Fibroblast of lung (primary cell): ENCODE data around the gene CCDC85A. TPM values are rescaled to one million over a fixed set of nuclear protein-coding genes. Genes with fewer than 3 reads are reported as not detected.
A peak's percentile ranks its signal among the peaks of the same experiment; 100 is the strongest.

Source experiments
- DNase-seq, 2 donors: peaks; one replicate each; pipeline versions ENCODE4 v3.0.0 to v3.0.0-alpha.2; 2010; ENCODE audit warnings: low read depth in 2 of 2
- H2AFZ ChIP-seq: 2 replicates; pipeline ENCODE4 v1.5.1; 2012; ENCODE audit warnings: low read length, control low read depth, inconsistent platforms
- H3K27ac ChIP-seq: 2 replicates; pipeline ENCODE4 v1.5.1; 2011; ENCODE audit warnings: low read length, control low read depth; ENCODE audit not compliant: insufficient read depth
- H3K27me3 ChIP-seq: 2 replicates; pipeline ENCODE4 v1.5.1; 2011; ENCODE audit warnings: mild to moderate bottlenecking, low read length; ENCODE audit not compliant: control insufficient read depth, insufficient read depth
- H3K36me3 ChIP-seq: 2 replicates; pipeline ENCODE4 v1.5.1; 2011; ENCODE audit warnings: low read length; ENCODE audit not compliant: control insufficient read depth, insufficient read depth
- H3K4me1 ChIP-seq: 2 replicates; pipeline ENCODE4 v1.5.1; 2011; ENCODE audit warnings: low read length; ENCODE audit not compliant: control insufficient read depth, insufficient read depth; ENCODE audit errors: extremely low read depth
- H3K4me2 ChIP-seq: 2 replicates; pipeline ENCODE4 v1.5.1; 2011; ENCODE audit warnings: low read length, control low read depth; ENCODE audit not compliant: insufficient read depth; ENCODE audit errors: extremely low read depth
- H3K4me3 ChIP-seq, 4 experiments: fragments of 200-600 bp in 1 of 4; sonication (generic) in 1 of 4; replicated peaks in 1 of 4; 2 replicates each; pipeline ENCODE4 v1.5.1; 2011 to 2016; ENCODE audit warnings: low read length in 4 of 4, low read depth in 3 of 4, mild to moderate bottlenecking in 3 of 4, control low read depth in 2 of 4, inconsistent platforms in 1 of 4, mixed read lengths in 1 of 4; ENCODE audit not compliant: insufficient read depth in 1 of 4; ENCODE audit errors: control extremely low read depth in 1 of 4
- H3K79me2 ChIP-seq: 2 replicates; pipeline ENCODE4 v1.5.1; 2012; ENCODE audit warnings: mild to moderate bottlenecking, low read length, inconsistent platforms; ENCODE audit not compliant: control insufficient read depth, insufficient read depth
- H3K9ac ChIP-seq: 2 replicates; pipeline ENCODE4 v1.5.1; 2011; ENCODE audit warnings: mild to moderate bottlenecking, low read length, control low read depth; ENCODE audit not compliant: insufficient read depth
- H3K9me3 ChIP-seq: 2 replicates; pipeline ENCODE4 v1.5.1; 2012; ENCODE audit warnings: low read depth, low read length; ENCODE audit not compliant: control insufficient read depth, insufficient read depth
- H4K20me1 ChIP-seq: 2 replicates; pipeline ENCODE4 v1.5.1; 2011; ENCODE audit warnings: low read length; ENCODE audit not compliant: control insufficient read depth, insufficient read depth; ENCODE audit errors: extremely low read depth
- CTCF ChIP-seq, 2 donors: IDR thresholded peaks in 1 of 2; conservative IDR thresholded peaks in 1 of 2; 1 replicate in 1 of 2; 2 replicates in 1 of 2; pipeline ENCODE4 v1.5.1; 2011 to 2012; ENCODE audit warnings: low read length in 2 of 2, control low read depth in 1 of 2, inconsistent platforms in 1 of 2, low read depth in 1 of 2, mild to moderate bottlenecking in 1 of 2
- EZH2 ChIP-seq: IDR thresholded peaks from 2 replicates; pipeline ENCODE4 v1.5.1; 2012; ENCODE audit warnings: low read length, control low read depth, mild to moderate bottlenecking; ENCODE audit errors: missing control alignments
- polyA plus RNA-seq, 2 donors: library from polyadenylated mRNA; depleted of rRNA in 1 of 2; stranded (reverse) in 1 of 2; unstranded in 1 of 2; fragments of >200 nt; gene quantifications; 2 replicates each; pipeline ENCODE4 v1.2.1, GENCODE V29; 2011 to 2012; ENCODE audit warnings: missing spikeins in 1 of 2
- total RNA-seq: library from RNA; depleted of rRNA; stranded (reverse); fragments of >200 nt; gene quantifications from 2 replicates; pipeline ENCODE4 v1.2.1, GENCODE V29; 2014

The CCDC85A gene
- total and polyA plus RNA-seq, 2 donors (not counting 1 experiment from before 2014, with no cell fraction given): 0.03 TPM; not detected in 1

- no peak overlapping the region for H2AFZ ChIP-seq
- no peak for DNase-seq
- no peaks in the 10 kb centered on the region for H3K36me3 ChIP-seq
- no peak overlapping the region for H3K9ac ChIP-seq
- TF ChIP-seq CTCF (conservative IDR thresholded peaks at IDR 0.05 in 1 of 2, IDR thresholded peaks at IDR 0.05 in 1 of 2; ENCODE audit: low read depth in 1 of 2, low read length in 2 of 2): no peak
- no peak for TF ChIP-seq EZH2
- no peak overlapping the region for H3K4me3 ChIP-seq
- H3K79me2 ChIP-seq: no peaks in the 10 kb centered on the region
- no peaks in the 10 kb centered on the region for H3K9me3 ChIP-seq
- H3K27ac ChIP-seq: no peak overlapping the region
- H4K20me1 ChIP-seq: no peaks in the 10 kb centered on the region
- no peaks in the 10 kb centered on the region for H3K27me3 ChIP-seq
- no peak overlapping the region for H3K4me2 ChIP-seq
- no peaks in the 10 kb centered on the region for H3K4me1 ChIP-seq
Observed at GRCh38 chr2:56364902-56365301, 181.1 kb downstream of the CCDC85A start.

- H3K4me3 ChIP-seq: no peak overlapping the region
- no peak for TF ChIP-seq CTCF (conservative IDR thresholded peaks at IDR 0.05 in 1 of 2, IDR thresholded peaks at IDR 0.05 in 1 of 2; ENCODE audit: low read depth in 1 of 2, low read length in 2 of 2)
- no peak for TF ChIP-seq EZH2
- no peaks in the 10 kb centered on the region for H3K36me3 ChIP-seq
- H3K27me3 ChIP-seq: no peaks in the 10 kb centered on the region
- no peak overlapping the region for H2AFZ ChIP-seq
- no peak overlapping the region for H3K4me2 ChIP-seq
- H3K79me2 ChIP-seq: no peaks in the 10 kb centered on the region
- no peak overlapping the region for H3K9ac ChIP-seq
- H3K4me1 ChIP-seq: no peaks in the 10 kb centered on the region
- H3K9me3 ChIP-seq: no peaks in the 10 kb centered on the region
- H4K20me1 ChIP-seq: no peaks in the 10 kb centered on the region
- no peak overlapping the region for H3K27ac ChIP-seq
- peak in 1 of 2 donors; percentile 61 for DNase-seq
Observed at GRCh38 chr2:56369316-56369715, 185.5 kb downstream of the CCDC85A start.

- H3K4me2 ChIP-seq: no peak overlapping the region
- no peaks in the 10 kb centered on the region for H3K9me3 ChIP-seq
- no peak overlapping the region for H3K4me3 ChIP-seq
- H3K79me2 ChIP-seq: no peaks in the 10 kb centered on the region
- H2AFZ ChIP-seq: no peak overlapping the region
- no peaks in the 10 kb centered on the region for H4K20me1 ChIP-seq
- TF ChIP-seq EZH2 (no peak), CTCF (conservative IDR thresholded peaks at IDR 0.05 in 1 of 2, IDR thresholded peaks at IDR 0.05 in 1 of 2; ENCODE audit: low read depth in 1 of 2, low read length in 2 of 2) (no peak)
- no peak overlapping the region for H3K27ac ChIP-seq
- no peak overlapping the region for H3K9ac ChIP-seq
- H3K4me1 ChIP-seq: no peaks in the 10 kb centered on the region
- no peaks in the 10 kb centered on the region for H3K27me3 ChIP-seq
- H3K36me3 ChIP-seq: no peaks in the 10 kb centered on the region
- peak in 1 of 2 donors; percentile 20 for DNase-seq
Observed at GRCh38 chr2:56372071-56372656, 188.4 kb downstream of the CCDC85A start.
